Measurements from ENCODE around the gene CHCHD3.
"Not testable (repeated sequence)": the region's sequence is repeated elsewhere in the genome, so short reads cannot be mapped to it uniquely, and the experiment has no call there.

Gene CHCHD3

GRCh38 chr7:133001727-133002126 is 80.2 kb downstream of the CHCHD3 start:
- DNase-seq: no peak

GRCh38 chr7:132999845-133000244 is 82.0 kb downstream of the CHCHD3 start:
- DNase-seq: no peak

- DNase-seq: no peak
Measured at GRCh38 chr7:132998763-132999162, 83.1 kb downstream of the CHCHD3 start.

GRCh38 chr7:132997505-132997904 is 84.4 kb downstream of the CHCHD3 start:
- no peak for DNase-seq

- DNase-seq: no peak
Measured at GRCh38 chr7:132996581-132997242, 85.2 kb downstream of the CHCHD3 start.

- no peak for DNase-seq
Measured at GRCh38 chr7:132993377-132994013, 88.4 kb downstream of the CHCHD3 start.

- no peak for DNase-seq
Measured at GRCh38 chr7:132991615-132992587, 90.0 kb downstream of the CHCHD3 start.

GRCh38 chr7:132988117-132988516 is 93.8 kb downstream of the CHCHD3 start:
- no peak for DNase-seq

- no peak for DNase-seq
Measured at GRCh38 chr7:132980402-132980801, 101.5 kb downstream of the CHCHD3 start.

GRCh38 chr7:132979524-132979923 is 102.4 kb downstream of the CHCHD3 start:
- no peak for DNase-seq

GRCh38 chr7:132977234-132977633 is 104.7 kb downstream of the CHCHD3 start:
- DNase-seq: peak in 1 of 4 experiments; percentile 20

- no peak for DNase-seq
Measured at GRCh38 chr7:132972745-132973144, 109.1 kb downstream of the CHCHD3 start.

- no peak for DNase-seq
Measured at GRCh38 chr7:132970257-132970656, 111.6 kb downstream of the CHCHD3 start.

GRCh38 chr7:132969520-132969919 is 112.4 kb downstream of the CHCHD3 start:
- no peak for DNase-seq

- not testable (repeated sequence) for DNase-seq
Measured at GRCh38 chr7:132967470-132967848, 114.4 kb downstream of the CHCHD3 start.

- no peak for DNase-seq
Measured at GRCh38 chr7:132966754-132967469, 115.0 kb downstream of the CHCHD3 start.

- no peak for DNase-seq
Measured at GRCh38 chr7:132965951-132966350, 115.9 kb downstream of the CHCHD3 start.

- peak; percentile 52 to 68 (median 63) for DNase-seq
Measured at GRCh38 chr7:132964876-132965275, 117.0 kb downstream of the CHCHD3 start.

GRCh38 chr7:132959891-132960290 is 122.0 kb downstream of the CHCHD3 start:
- DNase-seq: no peak

GRCh38 chr7:132956556-132956955 is 125.3 kb downstream of the CHCHD3 start:
- DNase-seq: no peak

- no peak for DNase-seq
Measured at GRCh38 chr7:132953468-132953867, 128.4 kb downstream of the CHCHD3 start.

- no peak for DNase-seq
Measured at GRCh38 chr7:132950725-132951124, 131.2 kb downstream of the CHCHD3 start.

- no peak for DNase-seq
Measured at GRCh38 chr7:132947011-132947410, 134.9 kb downstream of the CHCHD3 start.

Data from suppressor macrophage (primary cell).